22Rv1 (cell line): Measurements from ENCODE around the gene SCUBE3.

ENCODE experiments used
- H3K27ac ChIP-seq: fragments of 450-650 bp; 2 replicates; pipeline ENCODE4 v1.5.1; 2017
- ZFX ChIP-seq: fragments of 450-650 bp; IDR thresholded peaks from 2 replicates; pipeline ENCODE4 v1.6.1; 2017; ENCODE audit warnings: antibody characterized with exemption, borderline replicate concordance
- TF ChIP-seq, protein P1 (sequence below): fragments of 450-650 bp; IDR thresholded peaks from 2 replicates; pipeline ENCODE4 v1.5.1; 2017; ENCODE audit warnings: mild to moderate bottlenecking

The SCUBE3 gene

DNA sequence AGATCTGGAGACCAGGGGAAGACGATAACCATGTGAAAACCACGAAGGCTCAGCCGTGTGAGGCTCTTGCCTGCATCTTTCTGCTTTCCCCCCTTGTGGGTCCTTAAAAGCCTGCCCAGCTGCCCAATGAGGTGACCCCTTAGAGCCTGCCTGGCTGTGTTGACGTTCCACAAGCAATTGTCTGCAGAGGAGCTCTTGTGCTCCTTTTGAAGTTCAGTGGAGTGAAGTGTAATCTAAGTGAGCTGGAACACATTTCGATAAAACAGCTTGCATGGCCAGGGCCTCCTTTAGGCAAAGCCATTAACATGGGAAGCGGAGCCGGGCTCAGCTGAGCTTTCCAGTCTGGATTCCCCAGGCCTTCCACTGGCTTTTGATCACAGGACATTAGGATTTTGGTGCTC lies 45.3 kb upstream of the SCUBE3 start:
- TF ChIP-seq ZFX = no peak
- TF ChIP-seq, protein P1, sequence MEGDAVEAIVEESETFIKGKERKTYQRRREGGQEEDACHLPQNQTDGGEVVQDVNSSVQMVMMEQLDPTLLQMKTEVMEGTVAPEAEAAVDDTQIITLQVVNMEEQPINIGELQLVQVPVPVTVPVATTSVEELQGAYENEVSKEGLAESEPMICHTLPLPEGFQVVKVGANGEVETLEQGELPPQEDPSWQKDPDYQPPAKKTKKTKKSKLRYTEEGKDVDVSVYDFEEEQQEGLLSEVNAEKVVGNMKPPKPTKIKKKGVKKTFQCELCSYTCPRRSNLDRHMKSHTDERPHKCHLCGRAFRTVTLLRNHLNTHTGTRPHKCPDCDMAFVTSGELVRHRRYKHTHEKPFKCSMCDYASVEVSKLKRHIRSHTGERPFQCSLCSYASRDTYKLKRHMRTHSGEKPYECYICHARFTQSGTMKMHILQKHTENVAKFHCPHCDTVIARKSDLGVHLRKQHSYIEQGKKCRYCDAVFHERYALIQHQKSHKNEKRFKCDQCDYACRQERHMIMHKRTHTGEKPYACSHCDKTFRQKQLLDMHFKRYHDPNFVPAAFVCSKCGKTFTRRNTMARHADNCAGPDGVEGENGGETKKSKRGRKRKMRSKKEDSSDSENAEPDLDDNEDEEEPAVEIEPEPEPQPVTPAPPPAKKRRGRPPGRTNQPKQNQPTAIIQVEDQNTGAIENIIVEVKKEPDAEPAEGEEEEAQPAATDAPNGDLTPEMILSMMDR = no peak
- no peak overlapping the region for H3K27ac ChIP-seq

DNA sequence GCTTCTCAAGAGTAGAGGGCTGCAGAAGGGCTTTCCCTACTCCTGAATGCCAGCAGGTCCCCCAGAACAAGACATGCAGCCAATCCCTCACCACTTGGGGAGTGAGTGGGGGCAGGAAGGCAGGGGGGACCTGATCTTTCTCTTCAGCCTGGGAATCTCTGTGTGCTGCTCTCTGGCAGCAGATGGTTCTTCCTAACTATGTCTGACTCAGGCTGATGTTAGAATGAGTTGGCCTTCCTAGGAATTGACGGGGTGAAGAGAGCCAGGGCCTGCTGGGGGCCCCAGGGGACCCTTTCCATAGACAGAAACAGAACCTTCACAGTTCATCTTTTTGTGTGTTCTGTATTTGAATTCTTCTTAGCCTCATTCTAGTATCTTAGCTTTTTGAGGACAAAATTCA lies 43.6 kb upstream of the SCUBE3 start:
- H3K27ac ChIP-seq = no peak overlapping the region
- TF ChIP-seq, protein P1 = no peak
- no peak for TF ChIP-seq ZFX

DNA sequence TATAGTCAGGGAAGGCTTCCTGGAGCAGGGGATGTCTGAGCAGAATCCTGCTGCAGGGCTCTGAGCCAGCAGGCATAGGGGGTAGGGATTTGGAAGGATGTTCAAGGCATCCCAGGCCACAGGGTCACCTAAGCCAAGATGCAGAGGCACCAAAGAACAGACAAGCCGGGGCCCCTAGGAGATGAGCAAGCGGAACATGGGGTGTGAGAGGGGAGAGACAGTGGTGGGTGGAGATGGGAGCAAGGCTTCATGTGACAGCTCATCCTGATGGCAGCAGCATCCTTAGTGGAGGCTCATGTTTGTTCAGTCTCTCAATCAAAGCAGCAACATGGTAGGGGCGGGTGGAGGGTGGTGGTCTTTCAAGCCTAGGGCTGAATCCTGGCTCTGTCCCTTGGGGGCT lies 42.9 kb upstream of the SCUBE3 start:
- TF ChIP-seq, protein P1 = no peak
- no peak for TF ChIP-seq ZFX
- H3K27ac ChIP-seq = no peak overlapping the region

DNA sequence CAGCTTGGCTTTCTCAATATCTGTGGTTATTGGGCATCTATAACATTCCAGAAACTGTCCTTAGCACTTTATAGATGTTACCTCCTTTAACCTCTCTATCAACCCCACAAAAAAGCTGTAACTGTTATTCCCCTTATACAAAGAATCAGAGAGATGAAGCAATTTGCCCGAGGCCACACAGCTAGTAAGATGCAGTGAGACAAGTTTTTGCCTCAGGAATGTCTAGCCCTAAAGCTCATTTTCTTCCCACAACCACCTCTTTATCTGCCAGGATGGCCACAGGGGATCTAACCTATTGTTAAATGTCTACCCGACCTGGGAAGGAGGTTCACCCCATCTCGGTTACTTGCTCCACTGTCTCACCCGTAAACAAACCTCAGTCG lies 40.7 kb upstream of the SCUBE3 start:
- no peak overlapping the region for H3K27ac ChIP-seq
- TF ChIP-seq, protein P1 = no peak
- TF ChIP-seq ZFX = no peak

DNA sequence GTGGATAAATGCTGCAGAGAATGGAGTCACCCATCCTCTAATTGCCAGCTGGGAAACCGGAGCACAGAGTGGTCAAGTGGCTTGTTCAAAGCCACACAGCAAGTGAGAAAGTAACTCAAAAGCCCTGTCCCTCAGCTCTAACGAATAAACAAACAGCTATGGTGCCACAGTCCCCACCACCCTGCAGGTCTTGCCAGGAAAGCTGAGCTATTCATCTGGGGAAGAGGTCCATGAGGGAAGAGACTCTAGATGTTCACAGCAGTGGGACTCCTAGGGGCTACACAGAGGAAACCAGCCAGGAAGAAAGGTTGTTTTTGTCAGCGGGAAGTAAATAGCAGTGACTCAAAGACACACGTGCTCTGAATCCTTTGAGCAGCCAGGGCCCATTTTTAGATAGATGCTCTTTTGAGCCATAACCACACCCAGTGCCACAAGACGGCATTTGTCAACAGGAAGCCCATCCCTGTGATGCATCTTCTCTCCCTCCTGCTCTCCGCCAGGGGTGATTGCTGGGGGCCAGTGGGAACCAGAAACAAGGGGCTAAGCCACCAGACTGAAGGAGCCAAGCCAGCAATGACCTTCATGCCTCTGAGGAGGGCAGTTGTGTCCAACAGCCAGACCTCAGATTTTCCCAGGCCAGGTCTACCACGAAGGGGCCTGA lies 40.2 kb upstream of the SCUBE3 start:
- TF ChIP-seq, protein P1 = no peak
- no peak for TF ChIP-seq ZFX
- H3K27ac ChIP-seq = no peak overlapping the region

DNA sequence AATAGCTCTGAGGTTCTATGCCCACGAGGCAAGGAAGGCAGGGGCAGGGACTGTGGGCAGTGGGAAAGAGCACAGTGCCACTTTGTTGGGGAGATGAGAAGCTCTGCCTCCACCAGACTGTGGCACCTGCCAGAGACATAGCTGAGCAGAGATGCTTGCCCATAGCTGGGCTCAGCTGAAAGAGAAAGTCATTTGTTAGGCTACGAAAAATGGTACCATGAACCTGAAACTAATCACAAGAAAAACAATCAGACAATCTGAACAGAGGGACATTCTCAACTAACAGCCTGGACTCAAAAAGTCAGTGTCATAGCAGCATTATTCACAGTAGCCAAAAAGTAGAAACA lies 39.7 kb upstream of the SCUBE3 start:
- no peak for TF ChIP-seq ZFX
- TF ChIP-seq, protein P1 = no peak
- H3K27ac ChIP-seq = no peak overlapping the region

DNA sequence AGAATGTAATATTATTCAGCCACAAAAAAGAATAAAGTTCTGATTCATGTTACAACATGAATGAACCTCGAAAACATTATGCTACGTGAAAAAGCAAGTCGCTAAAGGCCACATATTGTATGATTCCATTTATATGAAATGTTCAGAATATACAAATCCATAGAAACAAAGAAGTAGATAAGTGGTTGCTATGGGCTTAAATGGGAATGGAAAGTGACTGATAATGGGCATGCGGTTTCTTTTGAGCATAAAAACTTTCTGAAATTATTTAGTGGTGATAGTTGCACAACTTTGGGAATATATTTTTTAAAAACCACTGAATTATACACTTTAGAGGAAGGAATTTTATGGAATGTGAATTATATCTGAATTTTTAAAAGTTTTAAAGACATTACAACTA lies 39.3 kb upstream of the SCUBE3 start:
- no peak for TF ChIP-seq ZFX
- TF ChIP-seq, protein P1 = no peak

More for the DNA sequence above, 39.3 kb upstream of the SCUBE3 start:
- H3K27ac ChIP-seq = no peak overlapping the region
